Endodermal cell (in vitro differentiated cells): ENCODE results near the gene DESI1. TPM values are rescaled to one million over a fixed set of nuclear protein-coding genes. Genes with fewer than 3 reads are reported as not detected.

ENCODE experiments used
- DNase-seq: peaks from one replicate; pipeline ENCODE4 v3.0.0-alpha.2; 2017
- H3K27ac ChIP-seq: 2 replicates; pipeline ENCODE4 v1.5.1; 2013; ENCODE audit warnings: mild to moderate bottlenecking, low read depth, low read length, moderate library complexity
- H3K27me3 ChIP-seq: 2 replicates; pipeline ENCODE4 v1.6.1; 2013; ENCODE audit warnings: mild to moderate bottlenecking, low read length, moderate library complexity; ENCODE audit not compliant: insufficient read depth, control insufficient read depth, poor library complexity, severe bottlenecking
- H3K36me3 ChIP-seq: 2 replicates; pipeline ENCODE4 v1.7.0; 2013; ENCODE audit warnings: mild to moderate bottlenecking, low read length, moderate library complexity; ENCODE audit not compliant: control insufficient read depth, insufficient read depth
- H3K4me1 ChIP-seq: one replicate; pipeline ENCODE4 v1.7.0; 2013; ENCODE audit warnings: low read length; ENCODE audit not compliant: control insufficient read depth, insufficient read depth
- H3K4me3 ChIP-seq: 2 replicates; pipeline ENCODE4 v1.5.1; 2013; ENCODE audit warnings: mild to moderate bottlenecking, low read length, moderate library complexity
- H3K9ac ChIP-seq: 2 replicates; pipeline ENCODE4 v1.6.1; 2013; ENCODE audit warnings: mild to moderate bottlenecking, low read length, moderate library complexity; ENCODE audit not compliant: poor library complexity, severe bottlenecking; ENCODE audit errors: extremely low read depth
- H3K9me3 ChIP-seq: 2 replicates; pipeline ENCODE4 v1.6.1; 2013; ENCODE audit warnings: mild to moderate bottlenecking, low read length, moderate library complexity; ENCODE audit not compliant: control insufficient read depth
- H3K27ac Mint-ChIP-seq: 2 replicates; pipeline ENCODE4 v1.8.0; 2020; ENCODE audit warnings: mixed read lengths
- H3K27me3 Mint-ChIP-seq: 2 replicates; pipeline ENCODE4 v1.8.0; 2021; ENCODE audit warnings: mild to moderate bottlenecking, mixed read lengths; ENCODE audit not compliant: insufficient read depth
- H3K36me3 Mint-ChIP-seq: 2 replicates; pipeline ENCODE4 v1.8.0; 2020; ENCODE audit warnings: low read depth, mixed read lengths
- H3K4me1 Mint-ChIP-seq: 2 replicates; pipeline ENCODE4 v1.8.0; 2020; ENCODE audit warnings: mixed read lengths
- H3K4me3 Mint-ChIP-seq: 2 replicates; pipeline ENCODE4 v1.8.0; 2020; ENCODE audit warnings: mild to moderate bottlenecking, moderate library complexity, mixed read lengths
- H3K9me3 Mint-ChIP-seq: 2 replicates; pipeline ENCODE4 v1.8.0; 2020; ENCODE audit warnings: mild to moderate bottlenecking, mixed read lengths
- WGBS, 2 experiments: methylation state at CpG; one replicate each; pipeline versions ENCODE4 v1.1.5 to v1.1.7; 2013; ENCODE audit warnings: missing lambda C conversion rate in 2 of 2, mixed read lengths in 1 of 2; ENCODE audit not compliant: insufficient coverage in 1 of 2, insufficient read length in 1 of 2; 5-methylcytosine and 5-hydroxymethylcytosine counted together
- total RNA-seq, 2 donors: library from RNA; stranded (reverse); fragmentation: NEBNext Ultra II Directional in 1 of 2; extraction: Animal tissue kit (Norgen Biotek cat#: 25700) in 1 of 2; gene quantifications; 2 replicates in 1 of 2; 3 replicates in 1 of 2; pipeline ENCODE4 v1.2.1, GENCODE V29; 2021
- TF ChIP-seq, protein P1 (sequence below): fragments of 200-600 bp; sonication (generic); conservative IDR thresholded peaks from 2 replicates; pipeline ENCODE4 v1.5.0; 2021; ENCODE audit warnings: antibody characterized with exemption, mild to moderate bottlenecking

The DESI1 gene
- total RNA-seq, 2 donors from 2014 or later: 21.8 to 28.9 TPM

- Mint-ChIP-seq H3K4me1 (peaks cover 29% of the 10 kb centered on the region), H3K9me3 (no peaks in the 10 kb centered on the region), H3K27ac (no peak overlapping the region), H3K4me3 (no peak overlapping the region), H3K36me3 (no peaks in the 10 kb centered on the region), H3K27me3 (no peaks in the 10 kb centered on the region)
- no peak overlapping the region for H3K4me3 ChIP-seq
- WGBS, 2 experiments: 85 to 91% methylated on average over 8 of the region's 8 CpGs
- no peaks in the 10 kb centered on the region for H3K9me3 ChIP-seq
- H3K27ac ChIP-seq: no peak overlapping the region
- TF ChIP-seq, protein P1, sequence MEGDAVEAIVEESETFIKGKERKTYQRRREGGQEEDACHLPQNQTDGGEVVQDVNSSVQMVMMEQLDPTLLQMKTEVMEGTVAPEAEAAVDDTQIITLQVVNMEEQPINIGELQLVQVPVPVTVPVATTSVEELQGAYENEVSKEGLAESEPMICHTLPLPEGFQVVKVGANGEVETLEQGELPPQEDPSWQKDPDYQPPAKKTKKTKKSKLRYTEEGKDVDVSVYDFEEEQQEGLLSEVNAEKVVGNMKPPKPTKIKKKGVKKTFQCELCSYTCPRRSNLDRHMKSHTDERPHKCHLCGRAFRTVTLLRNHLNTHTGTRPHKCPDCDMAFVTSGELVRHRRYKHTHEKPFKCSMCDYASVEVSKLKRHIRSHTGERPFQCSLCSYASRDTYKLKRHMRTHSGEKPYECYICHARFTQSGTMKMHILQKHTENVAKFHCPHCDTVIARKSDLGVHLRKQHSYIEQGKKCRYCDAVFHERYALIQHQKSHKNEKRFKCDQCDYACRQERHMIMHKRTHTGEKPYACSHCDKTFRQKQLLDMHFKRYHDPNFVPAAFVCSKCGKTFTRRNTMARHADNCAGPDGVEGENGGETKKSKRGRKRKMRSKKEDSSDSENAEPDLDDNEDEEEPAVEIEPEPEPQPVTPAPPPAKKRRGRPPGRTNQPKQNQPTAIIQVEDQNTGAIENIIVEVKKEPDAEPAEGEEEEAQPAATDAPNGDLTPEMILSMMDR: no peak
- H3K4me1 ChIP-seq: peaks cover 3% of the 10 kb centered on the region
- no peaks in the 10 kb centered on the region for H3K27me3 ChIP-seq
- no peak overlapping the region for H3K9ac ChIP-seq
- no peaks in the 10 kb centered on the region for H3K36me3 ChIP-seq
- no peak for DNase-seq
These were observed 56.3 kb downstream of the DESI1 start for GRCh38 chr22:41564563-41564962.

- no peaks in the 10 kb centered on the region for H3K9me3 Mint-ChIP-seq
- H3K4me3 ChIP-seq: no peak overlapping the region
- peak overlapping the region; percentile 52 for H3K27ac Mint-ChIP-seq
- no peaks in the 10 kb centered on the region for H3K9me3 ChIP-seq
- H3K36me3 ChIP-seq: no peaks in the 10 kb centered on the region
- no peak overlapping the region for H3K9ac ChIP-seq
- no peak overlapping the region for H3K4me3 Mint-ChIP-seq
- H3K27me3 ChIP-seq: no peaks in the 10 kb centered on the region
- no peak overlapping the region for H3K27ac ChIP-seq
- H3K36me3 Mint-ChIP-seq: no peaks in the 10 kb centered on the region
- peaks cover 29% of the 10 kb centered on the region for H3K4me1 Mint-ChIP-seq
- H3K4me1 ChIP-seq: peaks cover 3% of the 10 kb centered on the region
- TF ChIP-seq, protein P1: no peak
- DNase-seq: peak; percentile 76
- H3K27me3 Mint-ChIP-seq: no peaks in the 10 kb centered on the region
- WGBS, 2 experiments: 68 to 69% methylated on average over 5 to 10 of the region's 10 CpGs
These were observed 57.7 kb downstream of the DESI1 start for GRCh38 chr22:41563051-41563711.

DNA sequence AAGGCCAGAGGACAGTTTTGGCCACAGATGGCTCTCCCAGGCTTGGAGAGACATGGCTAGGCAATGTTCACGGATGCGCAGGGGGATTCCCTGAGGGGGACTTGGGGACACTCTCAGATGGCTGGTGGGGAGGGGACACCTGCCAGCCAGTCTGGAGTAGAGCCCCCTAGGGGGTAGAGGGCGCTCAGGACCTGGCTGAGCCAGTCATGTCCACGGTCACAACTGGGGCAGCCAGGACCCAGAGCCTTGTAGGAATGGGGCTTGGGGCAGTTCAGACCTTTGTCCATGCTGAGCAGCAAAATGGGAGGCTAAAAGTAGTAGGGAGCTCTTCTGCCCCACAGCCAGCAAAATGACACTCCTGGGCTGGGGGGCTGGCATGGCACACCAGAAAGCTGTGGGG, 58.4 kb downstream of the DESI1 start:
- H3K4me3 ChIP-seq: no peak overlapping the region
- peak overlapping the region; percentile 48 for H3K27ac Mint-ChIP-seq
- H3K9me3 Mint-ChIP-seq: no peaks in the 10 kb centered on the region

More for the DNA sequence above, 58.4 kb downstream of the DESI1 start:
- TF ChIP-seq, protein P1: no peak
- no peaks in the 10 kb centered on the region for H3K27me3 ChIP-seq
- Mint-ChIP-seq H3K36me3 (no peaks in the 10 kb centered on the region), H3K27me3 (no peaks in the 10 kb centered on the region), H3K4me1 (peaks cover 33% of the 10 kb centered on the region), H3K4me3 (no peak overlapping the region)
- no peak overlapping the region for H3K27ac ChIP-seq
- peaks cover 3% of the 10 kb centered on the region for H3K4me1 ChIP-seq
- WGBS, 2 experiments: 73% methylated on average over 4 of the region's 4 CpGs; no CpG with 5 or more reads in 1 of the 2 experiments
- no peak overlapping the region for H3K9ac ChIP-seq
- no peaks in the 10 kb centered on the region for H3K36me3 ChIP-seq
- H3K9me3 ChIP-seq: no peaks in the 10 kb centered on the region
- DNase-seq: peak; percentile 57
